22Rv1 (cell line): ENCODE measurements around the gene UCP2.

Source experiments
- H3K27ac ChIP-seq: fragments of 450-650 bp; 2 replicates; pipeline ENCODE4 v1.5.1; 2017
- CTCF ChIP-seq: fragments of 450-650 bp; IDR thresholded peaks from 2 replicates; pipeline ENCODE4 v1.5.1; 2017; ENCODE audit warnings: mild to moderate bottlenecking
- ZFX ChIP-seq: fragments of 450-650 bp; IDR thresholded peaks from 2 replicates; pipeline ENCODE4 v1.6.1; 2017; ENCODE audit warnings: antibody characterized with exemption, borderline replicate concordance

Gene UCP2

GRCh38 chr11:73982595-73982989 is at the start of gene UCP2:
Gene UCP2 (minus strand): TSS chr11:73982843. CDS start chr11:73978378, 4,465 bp downstream.
- no peak for TF ChIP-seq ZFX
- TF ChIP-seq CTCF = no peak
- peak within 1 kb of the TSS; percentile 93 for H3K27ac ChIP-seq

DNA sequence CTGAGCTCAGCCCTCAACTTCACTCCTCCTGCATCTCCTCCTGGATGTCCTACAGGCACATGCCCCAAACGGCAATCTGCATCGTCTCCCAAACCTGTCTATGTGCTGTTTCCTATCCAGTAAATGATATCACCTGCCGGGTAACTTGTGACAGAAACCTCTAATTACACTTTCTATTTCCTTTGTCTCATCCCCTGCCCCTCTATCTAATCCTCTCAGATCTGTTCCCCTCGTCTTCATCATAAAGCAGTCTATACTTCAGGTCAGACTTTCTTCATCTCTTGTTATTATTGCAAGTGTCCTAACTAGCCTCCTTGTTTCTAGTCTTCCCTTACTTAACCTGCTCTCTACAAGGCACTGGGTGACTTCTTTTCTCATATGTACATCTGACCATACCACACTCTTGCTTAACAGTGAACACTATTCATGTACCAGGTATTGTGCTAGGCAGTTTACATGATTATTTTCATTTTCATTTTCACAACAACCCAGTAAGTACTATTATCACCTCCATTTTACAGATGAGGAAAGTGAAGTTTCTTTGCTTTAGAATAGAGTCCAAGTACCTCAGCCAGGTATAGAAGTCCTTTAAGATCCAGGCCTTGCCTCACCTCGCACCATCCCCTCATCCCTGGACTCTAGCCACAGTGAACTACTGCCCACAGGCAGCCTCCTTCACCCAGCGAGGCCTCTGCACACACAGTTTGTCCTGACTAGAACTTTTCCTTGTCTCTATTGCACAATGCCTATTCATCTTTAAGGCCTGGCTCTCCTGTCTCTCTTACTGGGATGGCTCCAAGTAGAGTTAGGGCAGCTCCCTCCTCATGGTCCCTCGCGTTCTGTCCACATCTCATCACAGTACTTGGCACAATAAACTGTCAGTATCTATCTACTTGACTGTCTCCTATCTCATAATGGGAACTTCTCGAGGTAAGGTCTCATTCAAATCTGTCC is 48.4 kb upstream of the UCP2 start:
- TF ChIP-seq ZFX = no peak
- no peak for TF ChIP-seq CTCF
- no peak overlapping the region for H3K27ac ChIP-seq

DNA sequence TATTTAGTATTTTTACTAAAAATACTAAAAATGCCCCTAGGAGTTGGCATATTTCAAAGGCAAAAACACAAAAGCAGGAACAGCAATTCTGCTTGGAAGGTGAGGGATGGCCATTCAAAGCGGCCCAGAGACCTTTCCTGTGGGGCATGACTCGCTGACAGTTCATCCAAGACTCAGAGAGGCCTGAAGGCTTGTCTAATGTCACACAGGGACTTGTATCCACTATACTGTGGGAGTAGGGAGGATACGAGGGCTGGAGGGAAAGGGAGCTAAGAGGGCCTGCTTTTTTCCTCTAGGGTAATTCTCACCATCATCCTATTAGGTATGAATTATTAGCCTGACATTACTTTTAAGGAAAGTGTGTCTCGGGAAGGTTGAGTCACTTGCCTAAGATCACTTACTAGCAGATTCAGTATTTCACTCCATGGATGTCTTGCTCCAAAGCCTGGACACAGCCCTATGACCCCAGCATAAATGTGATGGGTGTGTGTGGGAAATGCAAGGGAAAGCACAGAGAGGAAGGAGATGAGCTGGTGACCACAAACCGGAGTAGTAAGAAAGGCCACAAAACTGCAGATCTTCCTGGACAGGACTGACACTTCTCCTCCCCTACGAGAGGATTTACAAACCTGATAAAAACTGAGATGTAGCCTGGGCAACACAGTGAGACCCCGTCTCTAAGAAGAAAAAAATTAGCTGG is 43.0 kb upstream of the UCP2 start:
- TF ChIP-seq ZFX = no peak
- no peak for TF ChIP-seq CTCF
- H3K27ac ChIP-seq = no peak overlapping the region

DNA sequence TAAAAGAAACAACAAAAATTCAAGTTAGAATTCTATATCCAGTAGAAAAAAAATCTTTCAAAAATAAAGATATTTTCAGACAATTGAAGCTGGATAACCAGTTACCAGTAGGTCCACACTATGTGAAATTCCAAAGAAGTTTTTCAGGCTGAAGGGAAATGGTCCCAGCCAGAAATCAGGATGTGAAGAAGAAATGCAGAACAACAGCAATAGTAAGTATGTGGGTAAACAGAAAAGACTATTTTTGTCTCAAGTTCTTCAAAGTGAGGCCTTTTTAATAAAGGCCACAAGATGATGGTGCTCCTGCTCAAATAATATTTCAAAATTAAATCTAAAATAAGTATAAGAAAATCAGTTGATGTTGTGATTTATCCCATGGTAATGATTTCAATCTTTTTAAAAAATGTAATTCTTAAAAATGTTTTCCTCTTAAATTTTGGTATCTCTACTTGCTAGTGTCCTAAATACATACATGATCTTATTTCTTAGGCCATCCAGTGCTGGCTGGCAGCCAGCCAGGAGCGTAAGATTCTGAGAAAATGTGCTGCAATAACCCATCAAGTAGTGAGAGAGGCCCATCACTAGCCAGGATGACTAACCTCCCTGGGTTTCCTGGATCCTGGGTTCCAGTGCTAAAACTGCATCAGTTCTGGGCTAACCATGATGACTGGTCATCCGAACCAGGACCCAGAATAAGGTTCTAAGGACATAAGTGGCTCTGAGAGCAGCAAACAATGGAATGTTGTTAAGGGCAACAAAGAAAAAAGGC is 41.8 kb upstream of the UCP2 start:
- H3K27ac ChIP-seq = no peak overlapping the region

DNA sequence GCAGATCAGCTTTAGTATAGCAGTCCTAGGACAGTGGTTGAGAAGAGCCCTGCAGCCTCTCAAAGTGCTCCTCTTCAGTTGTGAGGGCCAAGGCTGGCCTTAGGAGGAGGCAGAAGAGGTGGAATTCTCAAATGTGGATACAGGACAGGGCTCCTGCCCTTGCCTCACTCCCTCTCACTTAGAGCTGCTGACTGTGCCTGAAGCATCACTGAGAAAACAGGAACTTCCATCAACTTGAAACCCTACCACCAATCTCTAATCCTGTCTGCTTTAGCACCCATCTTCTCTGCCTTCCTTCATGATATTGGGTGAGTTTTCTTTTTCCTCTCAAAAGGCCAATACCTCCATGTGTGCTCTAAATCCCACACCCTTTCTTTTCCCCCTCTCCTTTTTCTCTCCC is 40.6 kb upstream of the UCP2 start:
- TF ChIP-seq ZFX (no peak), CTCF (no peak)
- H3K27ac ChIP-seq = no peak overlapping the region

More for the DNA sequence above, 41.8 kb upstream of the UCP2 start:
- TF ChIP-seq ZFX (no peak), CTCF (no peak)

- no peak overlapping the region for H3K27ac ChIP-seq
- TF ChIP-seq CTCF (no peak), ZFX (no peak)
Observed at GRCh38 chr11:74022546-74022945, 39.9 kb upstream of the UCP2 start.
